DOHH2 (cell line): ENCODE data around the gene CATSPER3.

ENCODE experiments used
- H3F3A ChIP-seq: fragments of 200-600 bp; sonication (generic), shearing (Covaris generic); 2 replicates; pipeline ENCODE4 v1.6.0; 2016; ENCODE audit warnings: antibody characterized with exemption, mild to moderate bottlenecking; ENCODE audit not compliant: control insufficient read depth, insufficient read depth
- H3K27ac ChIP-seq: fragments of 200-600 bp; sonication (generic); 2 replicates; pipeline ENCODE4 v1.5.1; 2014; ENCODE audit warnings: low read depth, mild to moderate bottlenecking, low read length, moderate library complexity
- H3K27me3 ChIP-seq: fragments of 200-600 bp; sonication (generic); 2 replicates; pipeline ENCODE4 v1.6.1; 2014; ENCODE audit warnings: mild to moderate bottlenecking, low read length, mixed read lengths; ENCODE audit not compliant: control insufficient read depth
- H3K36me3 ChIP-seq: fragments of 200-600 bp; sonication (generic); 2 replicates; pipeline ENCODE4 v1.6.1; 2014; ENCODE audit warnings: mild to moderate bottlenecking, low read length, moderate library complexity, mixed read lengths; ENCODE audit not compliant: control insufficient read depth
- H3K4me1 ChIP-seq: fragments of 200-600 bp; sonication (generic); 2 replicates; pipeline ENCODE4 v1.6.1; 2014; ENCODE audit warnings: mild to moderate bottlenecking, low read length, mixed read lengths; ENCODE audit not compliant: control insufficient read depth
- H3K4me2 ChIP-seq: fragments of 200-600 bp; sonication (generic); 2 replicates; pipeline ENCODE4 v1.6.0; 2014; ENCODE audit warnings: mild to moderate bottlenecking, low read length, moderate library complexity
- H3K4me3 ChIP-seq: fragments of 200-600 bp; sonication (generic); 2 replicates; pipeline ENCODE4 v1.5.1; 2014; ENCODE audit warnings: mild to moderate bottlenecking, low read length, mixed read lengths
- H3K79me2 ChIP-seq: fragments of 200-600 bp; sonication (generic); 2 replicates; pipeline ENCODE4 v1.6.1; 2014; ENCODE audit warnings: mild to moderate bottlenecking, low read length, mixed read lengths; ENCODE audit not compliant: control insufficient read depth
- H3K9me2 ChIP-seq: fragments of 200-600 bp; sonication (generic); replicated peaks from 2 replicates; pipeline ENCODE4 v1.6.1; 2014; ENCODE audit warnings: mild to moderate bottlenecking, low read length, mixed read lengths; ENCODE audit not compliant: control insufficient read depth
- H3K9me3 ChIP-seq: fragments of 200-600 bp; sonication (generic); 2 replicates; pipeline ENCODE4 v1.6.1; 2014; ENCODE audit warnings: antibody characterized with exemption, low read length, mixed read lengths; ENCODE audit not compliant: control insufficient read depth, insufficient read depth
- H4K20me1 ChIP-seq: fragments of 200-600 bp; sonication (generic); 2 replicates; pipeline ENCODE4 v1.6.0; 2014; ENCODE audit warnings: low read depth, mild to moderate bottlenecking, antibody characterized with exemption, low read length, moderate library complexity; ENCODE audit not compliant: control insufficient read depth, insufficient read depth
- CTCF ChIP-seq: fragments of 200-600 bp; sonication (generic); IDR thresholded peaks from one replicate; pipeline ENCODE4 v1.5.1; 2014; ENCODE audit warnings: antibody characterized with exemption, mild to moderate bottlenecking, low read depth, low read length; ENCODE audit not compliant: poor library complexity, severe bottlenecking
- EZH2phosphoT487 ChIP-seq: fragments of 200-600 bp; sonication (generic); IDR thresholded peaks from 2 replicates; pipeline ENCODE4 v1.6.1; 2017; ENCODE audit warnings: borderline replicate concordance, mild to moderate bottlenecking, antibody characterized with exemption, low read length, moderate library complexity, mixed read lengths

The CATSPER3 gene

GRCh38 chr5:135013947-135014570 is 46.4 kb downstream of the CATSPER3 start:
- H3K4me3 ChIP-seq, result no peak overlapping the region
- H3F3A ChIP-seq, result no peaks in the 10 kb centered on the region
- H3K27me3 ChIP-seq, result no peaks in the 10 kb centered on the region
- no peak for TF ChIP-seq CTCF
- TF ChIP-seq EZH2phosphoT487, result no peak
- H3K36me3 ChIP-seq, result no peaks in the 10 kb centered on the region
- no peak overlapping the region for H3K27ac ChIP-seq
- H3K4me1 ChIP-seq, result no peaks in the 10 kb centered on the region
- H3K79me2 ChIP-seq, result no peaks in the 10 kb centered on the region
- no peaks in the 10 kb centered on the region for H4K20me1 ChIP-seq
- H3K9me2 ChIP-seq, result no peaks in the 10 kb centered on the region
- H3K4me2 ChIP-seq, result no peak overlapping the region
- no peaks in the 10 kb centered on the region for H3K9me3 ChIP-seq

GRCh38 chr5:135015942-135016341 is 48.2 kb downstream of the CATSPER3 start:
- Histone ChIP-seq H3K4me1 (no peaks in the 10 kb centered on the region), H3K27me3 (no peaks in the 10 kb centered on the region), H3K9me2 (no peaks in the 10 kb centered on the region), H3K4me2 (no peak overlapping the region), H3K79me2 (no peaks in the 10 kb centered on the region), H3K4me3 (no peak overlapping the region), H3K9me3 (no peaks in the 10 kb centered on the region), H3K27ac (no peak overlapping the region), H3F3A (no peaks in the 10 kb centered on the region), H3K36me3 (no peaks in the 10 kb centered on the region), H4K20me1 (no peaks in the 10 kb centered on the region)
- TF ChIP-seq EZH2phosphoT487 (no peak), CTCF (no peak)

GRCh38 chr5:135016861-135017290 is 49.2 kb downstream of the CATSPER3 start:
- no peaks in the 10 kb centered on the region for H3K9me2 ChIP-seq
- H3K9me3 ChIP-seq, result no peaks in the 10 kb centered on the region
- no peaks in the 10 kb centered on the region for H3K27me3 ChIP-seq
- no peaks in the 10 kb centered on the region for H3K4me1 ChIP-seq
- H4K20me1 ChIP-seq, result no peaks in the 10 kb centered on the region
- TF ChIP-seq EZH2phosphoT487 (no peak), CTCF (no peak)
- H3K36me3 ChIP-seq, result no peaks in the 10 kb centered on the region
- no peaks in the 10 kb centered on the region for H3K79me2 ChIP-seq
- H3K4me3 ChIP-seq, result no peak overlapping the region
- peaks cover 7% of the 10 kb centered on the region; the same call in 1 of the 2 replicates for H3F3A ChIP-seq
- H3K27ac ChIP-seq, result no peak overlapping the region
- H3K4me2 ChIP-seq, result no peak overlapping the region
